Measurements from ENCODE around the gene SLC22A31.

- TF ChIP-seq CTCF (IDR thresholded peaks at IDR 0.05) (peak; percentile 69 to 89 (median 80)), POLR2A (IDR thresholded peaks at IDR 0.05) (no peak)
Observed at GRCh38 chr16:89167425-89167941, 32.9 kb downstream of the SLC22A31 start.

Measured in right lobe of liver (tissue), 4 donors.